HepG2 (cell line): ENCODE results near the gene DOCK4. TPM values are rescaled to one million over a fixed set of nuclear protein-coding genes. Genes with fewer than 3 reads are reported as not detected.

Experiments used
- AGO1 ChIP-seq: fragments of 200-400 bp; formaldehyde crosslinking; IDR thresholded peaks from 2 replicates; pipeline ENCODE4 v1.6.1; 2017; ENCODE audit warnings: mild to moderate bottlenecking, low read depth, low read length, moderate library complexity; ENCODE audit not compliant: poor library complexity, severe bottlenecking
- AHDC1 ChIP-seq: sonication (generic); formaldehyde crosslinking; IDR thresholded peaks from 2 replicates; pipeline ENCODE4 v1.5.1; 2020; ENCODE audit warnings: mild to moderate bottlenecking, missing genetic modification reagents, borderline replicate concordance
- CREM ChIP-seq, 2 experiments: sonication (generic) in 1 of 2; formaldehyde crosslinking in 1 of 2; IDR thresholded peaks; 2 replicates each; pipeline versions ENCODE4 v1.4.0 to v1.6.1; 2016 to 2020; ENCODE audit warnings: antibody characterized with exemption in 1 of 2, mild to moderate bottlenecking in 1 of 2, missing genetic modification reagents in 1 of 2
- HES4 ChIP-seq: sonication (generic); formaldehyde crosslinking; IDR thresholded peaks from 2 replicates; pipeline ENCODE4 v1.9.0; 2021; ENCODE audit warnings: mild to moderate bottlenecking, missing genetic modification reagents, borderline replicate concordance
- HMG20B ChIP-seq: conservative IDR thresholded peaks from 2 replicates; pipeline ENCODE4 v1.6.1; 2016; ENCODE audit warnings: missing genetic modification reagents, missing compliant biosample characterization
- MTERF4 ChIP-seq: sonication (generic); formaldehyde crosslinking; IDR thresholded peaks from 2 replicates; pipeline ENCODE4 v1.8.0; 2023; ENCODE audit warnings: mild to moderate bottlenecking, missing genetic modification reagents
- NFE2L2 ChIP-seq: fragments of 150-350 bp; IDR thresholded peaks from 2 replicates; pipeline ENCODE4 v1.6.1; 2014; ENCODE audit warnings: low read length
- NFYC ChIP-seq: IDR thresholded peaks from 2 replicates; pipeline ENCODE4 v1.6.1; 2016; ENCODE audit warnings: missing genetic modification reagents, missing compliant biosample characterization
- SCMH1 ChIP-seq: sonication (generic); formaldehyde crosslinking; IDR thresholded peaks from 2 replicates; pipeline ENCODE4 v1.9.0; 2021; ENCODE audit warnings: missing genetic modification reagents, mild to moderate bottlenecking, borderline replicate concordance
- TBX3 ChIP-seq: fragments of 450-650 bp; IDR thresholded peaks from 2 replicates; pipeline ENCODE4 v1.6.1; 2017; ENCODE audit warnings: antibody characterized with exemption, mild to moderate bottlenecking, inconsistent platforms, borderline replicate concordance
- TEAD3 ChIP-seq: optimal IDR thresholded peaks from 2 replicates; pipeline ENCODE3; 2016; ENCODE audit warnings: borderline replicate concordance
- WIZ ChIP-seq: sonication (generic); formaldehyde crosslinking; IDR thresholded peaks from 2 replicates; pipeline ENCODE4 v1.5.1; 2020; ENCODE audit warnings: mild to moderate bottlenecking, missing genetic modification reagents
- ZBTB39 ChIP-seq: sonication (generic); formaldehyde crosslinking; IDR thresholded peaks from 2 replicates; pipeline ENCODE4 v1.5.0; 2020; ENCODE audit warnings: missing genetic modification reagents
- ZBTB43 ChIP-seq: sonication (generic); formaldehyde crosslinking; conservative IDR thresholded peaks from 2 replicates; pipeline ENCODE4 v1.4.0; 2020; ENCODE audit warnings: missing genetic modification reagents
- ZFAT ChIP-seq: sonication (generic); formaldehyde crosslinking; conservative IDR thresholded peaks from 2 replicates; pipeline ENCODE4 v1.8.1; 2023; ENCODE audit warnings: missing genetic modification reagents, inconsistent platforms
- ZNF432 ChIP-seq: sonication (generic); formaldehyde crosslinking; IDR thresholded peaks from 2 replicates; pipeline ENCODE4 v1.5.0; 2020; ENCODE audit warnings: missing genetic modification reagents, mild to moderate bottlenecking, borderline replicate concordance
- ZNF451 ChIP-seq: sonication (generic); formaldehyde crosslinking; IDR thresholded peaks from 2 replicates; pipeline ENCODE4 v1.5.0; 2020; ENCODE audit warnings: mild to moderate bottlenecking, missing genetic modification reagents
- ZNF790 ChIP-seq: sonication (generic); formaldehyde crosslinking; IDR thresholded peaks from 2 replicates; pipeline ENCODE4 v1.8.0; 2022; ENCODE audit warnings: missing genetic modification reagents, mild to moderate bottlenecking, borderline replicate concordance
- polyA plus RNA-seq, 8 experiments: library from polyadenylated mRNA; depleted of rRNA in 3 of 8; stranded (reverse) in 7 of 8; unstranded in 1 of 8; fragments of >200 nt; fragmentation: Illumina TruSeq in 4 of 8; extraction: Trizol in 4 of 8; gene quantifications; 2 replicates each; pipeline versions ENCODE4 v1.2.1 to v1.2.3, GENCODE V29; 2011 to 2016; ENCODE audit warnings: low read depth in 4 of 8, missing spikeins in 1 of 8, mixed read lengths in 1 of 8; ENCODE audit not compliant: insufficient read depth in 1 of 8
- total RNA-seq, 5 experiments: library from RNA; depleted of rRNA; stranded (reverse); fragments of >200 nt; fragmentation: Illumina TruSeq; extraction: Trizol; gene quantifications; 2 replicates each; pipeline ENCODE4 v1.2.3, GENCODE V29; 2016; ENCODE audit warnings: low read depth in 1 of 5

Gene DOCK4
- total and polyA plus RNA-seq, 2 of the 13 experiments (the other 11 are each of a cell fraction or from before 2014, with no cell fraction given): 13.5 to 17.4 TPM

GRCh38 chr7:112205343-112206237 lies 609 bp downstream of the DOCK4 start (continued):
- no peak for TF ChIP-seq ZBTB43 (CRISPR knock-in tag)
- TF ChIP-seq ZNF790 (CRISPR knock-in tag): peak; percentile 71; the same call in 1 of the 2 replicates
- no peak for TF ChIP-seq SCMH1
- peak; percentile 30 for TF ChIP-seq TEAD3
- no peak for TF ChIP-seq ZNF432
- no peak for TF ChIP-seq AGO1
- 0 out of 2 replicates have a peak, but pooled peaks have one; percentile 38 for TF ChIP-seq MTERF4
- TF ChIP-seq ZNF451: 0 out of 2 replicates have a peak, but pooled peaks have one; percentile 13
- no peak for TF ChIP-seq TBX3
- no peak for TF ChIP-seq ZBTB39 (CRISPR knock-in tag)
- TF ChIP-seq ZFAT (CRISPR knock-in tag): no peak; the same call in 1 of the 2 replicates
- TF ChIP-seq HMG20B (CRISPR knock-in tag): no peak
- TF ChIP-seq AHDC1 (CRISPR knock-in tag): no peak
- no peak for TF ChIP-seq CREM (IDR thresholded peaks at IDR 0.05)
- no peak for TF ChIP-seq CREM (CRISPR knock-in tag; IDR thresholded peaks at IDR 0.05)
- TF ChIP-seq NFYC (CRISPR knock-in tag): no peak
- TF ChIP-seq NFE2L2: no peak
- peak; percentile 66; the same call in 1 of the 2 replicates for TF ChIP-seq WIZ (CRISPR knock-in tag)
- no peak for TF ChIP-seq HES4 (CRISPR knock-in tag)
